ENCODE measurements around the gene RPLP2.

- TF ChIP-seq REST (IDR thresholded peaks at IDR 0.05; ENCODE audit: low read depth) (no peak), YY1 (IDR thresholded peaks at IDR 0.05; ENCODE audit: low read depth) (no peak), NFIC (IDR thresholded peaks at IDR 0.05) (no peak), CREB1 (IDR thresholded peaks at IDR 0.05; ENCODE audit: low read depth) (no peak), TCF12 (IDR thresholded peaks at IDR 0.05; ENCODE audit: low read depth) (no peak), RAD21 (IDR thresholded peaks at IDR 0.05; ENCODE audit: low read depth) (no peak), ZBTB7A (IDR thresholded peaks at IDR 0.05; ENCODE audit: low read depth) (no peak), TAF1 (IDR thresholded peaks at IDR 0.05; ENCODE audit: low read depth) (no peak), EP300 (IDR thresholded peaks at IDR 0.05; ENCODE audit: borderline replicate concordance) (no peak), EGR1 (IDR thresholded peaks at IDR 0.05) (no peak), USF1 (IDR thresholded peaks at IDR 0.05) (no peak), FOXM1 (IDR thresholded peaks at IDR 0.05; ENCODE audit: borderline replicate concordance, low read depth) (no peak)
Observed at GRCh38 chr11:770642-771616, 38.8 kb upstream of the RPLP2 start.

All from Ishikawa (cell line).